HepG2 (cell line): ENCODE results near the gene INPP1. TPM values are rescaled to one million over a fixed set of nuclear protein-coding genes. Genes with fewer than 3 reads are reported as not detected.

Source experiments
- ATAC-seq: fragments of 200-7000 bp; cut with Tn5 transposase; 3 replicates; pipeline ENCODE4 v1.9.1; 2020; ENCODE audit warnings: mild to moderate bottlenecking, moderate library complexity
- BruUV-seq: library from RNA; stranded (reverse); fragments of 400-500 nt; replicated peaks from 2 replicates; lab custom pipeline; 2021; lab: Mats Ljungman, UMichigan
- CTCF ChIA-PET: fragments of 300-600 bp; formaldehyde crosslinking; extraction: SDS; loops from one replicate; lab custom pipeline; 2021; ENCODE audit warnings: low total read pairs, inconsistent platforms, low intra/inter-chr PET ratio; lab: Yijun Ruan, JAX
- POLR2A ChIA-PET: fragments of 350-600 bp; sonication (Branson Sonifier 250); formaldehyde crosslinking; loops from one replicate; lab custom pipeline; 2020; ENCODE audit warnings: antibody characterized with exemption, inconsistent platforms; lab: Yijun Ruan, JAX
- DNase-seq: peaks from one replicate; pipeline ENCODE4 v3.0.0-alpha.2; 2015; ENCODE audit warnings: low spot score
- FAIRE-seq: peaks from 3 replicates; lab custom pipeline; 2011; peaks lifted over from hg19 to GRCh38; lab: Jason Lieb, UNC
- H2AFZ ChIP-seq: one replicate; pipeline ENCODE4 v1.6.1; 2011; ENCODE audit warnings: low read length, inconsistent platforms
- H3K27ac ChIP-seq: fragments of 300-600 bp; 3 replicates; pipeline ENCODE4 v1.8.0; 2011; ENCODE audit warnings: mixed run types, mild to moderate bottlenecking, mixed read lengths, low read length, inconsistent platforms; ENCODE audit not compliant: insufficient read depth; ENCODE audit errors: extremely low read length
- H3K27me3 ChIP-seq, 2 experiments: fragments of 200-600 bp in 1 of 2; 2 replicates in 1 of 2; 3 replicates in 1 of 2; pipeline versions ENCODE4 v1.6.0 to v1.8.0; 2011; ENCODE audit warnings: low read length in 2 of 2, mild to moderate bottlenecking in 2 of 2, moderate library complexity in 2 of 2, inconsistent platforms in 1 of 2; ENCODE audit not compliant: insufficient read depth in 2 of 2, control insufficient read depth in 1 of 2
- H3K36me3 ChIP-seq, 2 experiments: fragments of 200-600 bp in 1 of 2; replicated peaks in 1 of 2; 2 replicates in 1 of 2; 3 replicates in 1 of 2; pipeline versions ENCODE4 v1.5.1 to v1.8.0; 2011; ENCODE audit warnings: low read length in 2 of 2, inconsistent platforms in 1 of 2; ENCODE audit not compliant: insufficient read depth in 2 of 2, control insufficient read depth in 1 of 2
- H3K4me1 ChIP-seq: 2 replicates; pipeline ENCODE4 v1.5.1; 2012; ENCODE audit warnings: low read length, inconsistent platforms; ENCODE audit not compliant: insufficient read depth
- H3K4me2 ChIP-seq: 2 replicates; pipeline ENCODE4 v1.6.0; 2011; ENCODE audit warnings: low read depth, low read length, inconsistent platforms
- H3K4me3 ChIP-seq, 3 experiments: fragments of 200-600 bp in 1 of 3; sonication (generic), shearing (Covaris generic) in 1 of 3; replicated peaks in 1 of 3; 2 replicates each; pipeline ENCODE4 v1.5.1; 2011 to 2016; ENCODE audit warnings: low read length in 3 of 3, inconsistent platforms in 2 of 3, low read depth in 2 of 3, mild to moderate bottlenecking in 2 of 3, control low read depth in 1 of 3, mixed read lengths in 1 of 3; ENCODE audit not compliant: insufficient read depth in 1 of 3
- H3K79me2 ChIP-seq: one replicate; pipeline ENCODE4 v1.6.1; 2011; ENCODE audit warnings: low read length, inconsistent platforms; ENCODE audit not compliant: insufficient read depth
- H3K9ac ChIP-seq: 2 replicates; pipeline ENCODE4 v1.6.0; 2011; ENCODE audit warnings: mild to moderate bottlenecking, low read depth, low read length, inconsistent platforms; ENCODE audit not compliant: insufficient read depth
- H3K9me3 ChIP-seq: 2 replicates; pipeline ENCODE4 v1.5.1; 2012; ENCODE audit warnings: mild to moderate bottlenecking, low read length
- H4K20me1 ChIP-seq: 2 replicates; pipeline ENCODE4 v1.6.0; 2011; ENCODE audit warnings: inconsistent platforms, mild to moderate bottlenecking, low read length, moderate library complexity; ENCODE audit not compliant: insufficient read depth
- ARHGAP35 ChIP-seq: sonication (generic); formaldehyde crosslinking; IDR thresholded peaks from 2 replicates; pipeline ENCODE4 v1.9.0; 2022; ENCODE audit warnings: mild to moderate bottlenecking, inconsistent platforms, moderate library complexity, missing genetic modification reagents, borderline replicate concordance
- ARNT2 ChIP-seq: sonication (generic); formaldehyde crosslinking; IDR thresholded peaks from 2 replicates; pipeline ENCODE4 v1.8.0; 2022; ENCODE audit warnings: mild to moderate bottlenecking, low read depth, missing genetic modification reagents, moderate library complexity
- HOMEZ ChIP-seq: IDR thresholded peaks from 2 replicates; pipeline ENCODE4 v1.6.1; 2016; ENCODE audit warnings: low read depth
- KLF6 ChIP-seq: IDR thresholded peaks from 2 replicates; pipeline ENCODE4 v1.8.0; 2016; ENCODE audit warnings: missing biosample characterization, missing genetic modification reagents
- NFYC ChIP-seq: IDR thresholded peaks from 2 replicates; pipeline ENCODE4 v1.6.1; 2016; ENCODE audit warnings: missing genetic modification reagents, missing compliant biosample characterization
- RNF219 ChIP-seq: sonication (generic); formaldehyde crosslinking; IDR thresholded peaks from 2 replicates; pipeline ENCODE4 v1.5.0; 2020; ENCODE audit warnings: mild to moderate bottlenecking, missing genetic modification reagents
- ZNF205 ChIP-seq: IDR thresholded peaks from 2 replicates; pipeline ENCODE4 v1.6.1; 2018; ENCODE audit warnings: missing biosample characterization, missing genetic modification reagents
- ZNF768 ChIP-seq: sonication (generic); formaldehyde crosslinking; IDR thresholded peaks from 2 replicates; pipeline ENCODE4 v1.4.0; 2020; ENCODE audit warnings: missing genetic modification reagents
- in situ Hi-C: cut with HindIII; loops from 2 replicates; pipeline ENCODE4 v1.10.0; 2017; ENCODE audit warnings: low pct_unique_long_range_greater_than_20kb; ENCODE audit not compliant: extremely low pct_ligation_motif_present
- intact Hi-C: fragments of 100-400 bp; cut with micrococcal nuclease; formaldehyde crosslinking; loops from one replicate; pipeline ENCODE4 v1.10.0; 2022; ENCODE audit not compliant: unreplicated experiment
- polyA plus RNA-seq, 8 experiments: library from polyadenylated mRNA; depleted of rRNA in 3 of 8; stranded (reverse) in 7 of 8; unstranded in 1 of 8; fragments of >200 nt; fragmentation: Illumina TruSeq in 4 of 8; extraction: Trizol in 4 of 8; gene quantifications; 2 replicates each; pipeline versions ENCODE4 v1.2.1 to v1.2.3, GENCODE V29; 2011 to 2016; ENCODE audit warnings: low read depth in 4 of 8, missing spikeins in 1 of 8, mixed read lengths in 1 of 8; ENCODE audit not compliant: insufficient read depth in 1 of 8
- total RNA-seq, 5 experiments: library from RNA; depleted of rRNA; stranded (reverse); fragments of >200 nt; fragmentation: Illumina TruSeq; extraction: Trizol; gene quantifications; 2 replicates each; pipeline ENCODE4 v1.2.3, GENCODE V29; 2016; ENCODE audit warnings: low read depth in 1 of 5

Gene INPP1
- total and polyA plus RNA-seq, 2 of the 13 experiments (the other 11 are each of a cell fraction or from before 2014, with no cell fraction given) = 10.0 to 13.3 TPM

- CTCF ChIA-PET = no interaction called here
- H3K9ac ChIP-seq = peak overlapping the region; percentile 69
- FAIRE-seq = no peak
- TF ChIP-seq ARHGAP35 (CRISPR knock-in tag) = no peak
- no peak for TF ChIP-seq HOMEZ (CRISPR knock-in tag)
- TF ChIP-seq KLF6 (CRISPR knock-in tag) = no peak
- 0 out of 2 replicates have a peak, but pooled peaks have one; percentile 6 for TF ChIP-seq RNF219 (CRISPR knock-in tag)
- no peak for TF ChIP-seq ZNF205
- peak; percentile 34; the same call in 1 of the 2 replicates for TF ChIP-seq ZNF768 (CRISPR knock-in tag)
- TF ChIP-seq NFYC (CRISPR knock-in tag) = no peak
- TF ChIP-seq ARNT2 = no peak
- TF ChIP-seq, all 625 proteins: peak for 2
- no peaks in the 10 kb centered on the region for H3K79me2 ChIP-seq
- no peaks in the 10 kb centered on the region for H3K9me3 ChIP-seq
- intact Hi-C loops (loop anchor here (2.0 kb wide), 2 partner anchors 19 to 35 kb away; partner anchors contain the start of gene HIBCH), in situ Hi-C loops (no loop called here)
- H3K27ac ChIP-seq = peak overlapping the region; percentile 85
- peaks cover 83% of the 10 kb centered on the region for H3K4me1 ChIP-seq
- H4K20me1 ChIP-seq = no peaks in the 10 kb centered on the region
- H3K4me2 ChIP-seq = peak overlapping the region; percentile 74
- no TSS peak for BruUV-seq
- no peaks in the 10 kb centered on the region; a peak in 1 of 5 replicates for H3K36me3 ChIP-seq
- no peaks in the 10 kb centered on the region for H3K27me3 ChIP-seq
- ATAC-seq (no peak), DNase-seq (no peak)
- peak overlapping the region in 2 of 3 experiments; percentile 24 to 41; a peak in 2 of 6 replicates for H3K4me3 ChIP-seq
- POLR2A ChIA-PET = interaction anchor here (1.4 to 2.1 kb wide), 7 partner anchors 10 to 173 kb away, joined by 3 to 36 read pairs (median 5); partner anchors contain the start of genes HIBCH and INPP1
- H2AFZ ChIP-seq = no peak overlapping the region
These were observed 10.1 kb downstream of the INPP1 start for GRCh38 chr2:190353537-190353899.
